IPS-18c (cell line): ENCODE data around the gene NOX1.
"Not testable (repeated sequence)": the region's sequence is repeated elsewhere in the genome, so short reads cannot be mapped to it uniquely, and the experiment has no call there.

Experiments
- H3K4me3 ChIP-seq: 2 replicates; pipeline ENCODE4 v1.7.0; 2013; ENCODE audit warnings: low read depth, mild to moderate bottlenecking, low read length, moderate library complexity; ENCODE audit not compliant: insufficient read depth
- H3K9me3 ChIP-seq: one replicate; pipeline ENCODE4 v1.6.1; 2013; ENCODE audit warnings: mild to moderate bottlenecking, low read length, moderate library complexity; ENCODE audit not compliant: control insufficient read depth, insufficient read depth

NOX1 gene

GRCh38 chrX:100830547-100830946 is 43.6 kb downstream of the NOX1 start:
- Histone ChIP-seq H3K9me3 (no peaks in the 10 kb centered on the region), H3K4me3 (no peak overlapping the region)

GRCh38 chrX:100830143-100830542 is 44.0 kb downstream of the NOX1 start:
- H3K4me3 ChIP-seq, result no peak overlapping the region
- H3K9me3 ChIP-seq, result no peaks in the 10 kb centered on the region

GRCh38 chrX:100829730-100830129 is 44.4 kb downstream of the NOX1 start:
- no peak overlapping the region for H3K4me3 ChIP-seq

GRCh38 chrX:100819837-100820666 is 54.1 kb downstream of the NOX1 start, which contains the start of gene CSTF2:
Gene CSTF2 (plus strand): TSS chrX:100820391. CDS start chrX:100820417, 26 bp downstream.
- Histone ChIP-seq H3K9me3 (no peaks in the 10 kb centered on the region), H3K4me3 (peak within 1 kb of the TSS; percentile 67)

More at GRCh38 chrX:100829730-100830129, 44.4 kb downstream of the NOX1 start:
- no peaks in the 10 kb centered on the region for H3K9me3 ChIP-seq

- H3K9me3 ChIP-seq, result no peaks in the 10 kb centered on the region
- H3K4me3 ChIP-seq, result peak overlapping the region; percentile 67
These were observed 54.7 kb downstream of the NOX1 start for GRCh38 chrX:100819534-100819836.

- no peak overlapping the region for H3K4me3 ChIP-seq
- H3K9me3 ChIP-seq, result no peaks in the 10 kb centered on the region
These were observed 56.8 kb downstream of the NOX1 start for GRCh38 chrX:100817340-100817739.

GRCh38 chrX:100812216-100813158 is 61.7 kb downstream of the NOX1 start:
- Histone ChIP-seq H3K9me3 (no peaks in the 10 kb centered on the region), H3K4me3 (no peak overlapping the region)

- not testable (repeated sequence) for H3K4me3 ChIP-seq
These were observed 65.9 kb downstream of the NOX1 start for GRCh38 chrX:100808265-100808664.

GRCh38 chrX:100804780-100805179 is 69.4 kb downstream of the NOX1 start:
- Histone ChIP-seq H3K9me3 (no peaks in the 10 kb centered on the region), H3K4me3 (no peak overlapping the region)

More at GRCh38 chrX:100808265-100808664, 65.9 kb downstream of the NOX1 start:
- H3K9me3 ChIP-seq, result not testable (repeated sequence)

GRCh38 chrX:100802843-100803242 is 71.3 kb downstream of the NOX1 start:
- Histone ChIP-seq H3K4me3 (no peak overlapping the region), H3K9me3 (no peaks in the 10 kb centered on the region)

GRCh38 chrX:100798484-100799214 is 75.5 kb downstream of the NOX1 start:
- H3K4me3 ChIP-seq, result no peak overlapping the region
- H3K9me3 ChIP-seq, result no peaks in the 10 kb centered on the region

GRCh38 chrX:100797359-100797758 is 76.8 kb downstream of the NOX1 start:
- no peak overlapping the region for H3K4me3 ChIP-seq
- no peaks in the 10 kb centered on the region for H3K9me3 ChIP-seq

- H3K9me3 ChIP-seq, H3K4me3 ChIP-seq: not testable (repeated sequence)
These were observed 77.8 kb downstream of the NOX1 start for GRCh38 chrX:100796371-100796770.
